Epidermal melanocyte (primary cell): ENCODE results near the gene ITGA2B.
"Not testable (repeated sequence)": the region's sequence is repeated elsewhere in the genome, so short reads cannot be mapped to it uniquely, and the experiment has no call there.

ENCODE experiments used
- DNase-seq: peaks from one replicate; pipeline ENCODE4 v3.0.0; 2011; ENCODE audit warnings: low spot score; ENCODE audit not compliant: insufficient read length

The ITGA2B gene

DNA sequence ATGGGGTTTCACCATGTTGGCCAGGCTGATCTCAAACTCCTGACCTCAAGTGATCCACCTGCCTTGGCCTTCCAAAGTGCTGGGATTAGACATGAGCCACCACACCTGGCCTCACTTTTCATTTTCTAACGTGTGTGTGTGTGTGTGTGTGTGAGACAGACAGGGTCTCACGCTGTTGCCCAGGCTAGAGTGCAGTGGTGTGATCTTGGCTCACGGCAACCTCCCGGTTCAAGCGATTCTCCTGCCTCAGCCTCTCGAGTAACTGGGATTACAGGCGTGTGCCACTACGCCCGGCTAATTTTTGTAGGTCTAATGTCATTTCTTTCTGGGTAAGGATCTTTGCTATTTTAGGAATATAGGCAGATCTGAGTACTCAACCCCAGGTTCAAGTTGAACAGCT is 4.7 kb upstream of the ITGA2B start:
- DNase-seq = not testable (repeated sequence)

DNA sequence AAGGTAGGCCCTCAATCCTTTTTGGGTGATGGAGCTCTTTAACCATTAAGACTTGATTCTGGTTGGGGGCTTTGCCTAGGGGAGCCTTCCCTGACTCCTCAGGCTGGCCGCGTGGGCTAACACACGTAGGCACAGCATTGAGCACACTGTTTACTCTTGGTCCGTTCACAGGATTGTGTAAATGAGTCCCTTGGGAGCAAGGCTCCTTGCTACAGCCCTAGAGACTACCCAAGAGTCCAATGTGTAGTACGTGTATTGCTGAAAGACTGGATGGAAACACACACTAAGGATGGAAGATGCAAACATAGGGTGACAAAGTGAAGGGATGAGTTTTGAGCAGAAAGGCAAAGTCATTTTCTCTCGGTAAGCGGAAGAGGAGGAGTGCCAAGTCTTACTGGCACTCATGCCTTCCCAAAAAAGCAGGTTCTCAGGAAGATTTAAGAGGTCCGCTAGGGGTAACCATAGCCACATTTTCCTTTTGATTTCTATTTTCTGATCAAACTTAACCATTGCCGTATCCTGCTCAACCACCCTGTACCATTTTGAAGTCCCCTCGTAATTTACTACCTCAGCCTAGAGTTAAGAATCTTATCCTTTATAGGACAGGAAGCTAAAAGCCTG is 911 bp upstream of the ITGA2B start:
- no peak for DNase-seq

DNA sequence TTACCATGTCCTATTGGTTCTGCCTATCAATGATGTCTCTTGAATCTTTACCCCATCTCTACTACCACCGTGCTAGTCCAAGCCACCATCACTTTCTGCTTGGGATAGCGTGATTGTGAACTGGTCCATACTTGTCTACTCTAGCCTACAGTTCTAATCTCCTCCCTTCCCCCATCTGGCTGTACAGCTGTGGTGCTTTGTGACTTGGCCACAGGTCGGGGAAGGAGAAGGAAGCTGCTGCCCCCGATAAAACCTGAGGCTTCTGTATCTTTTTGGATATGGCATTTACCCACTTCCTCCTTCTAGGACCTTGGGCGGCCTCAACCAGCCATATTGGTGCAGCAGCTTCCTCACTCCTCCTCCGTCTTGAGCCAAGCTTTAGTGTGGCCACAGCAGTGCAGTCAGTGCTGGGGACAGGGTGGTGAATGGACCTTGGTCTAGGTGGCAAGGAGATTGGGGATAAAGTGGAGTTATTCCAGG is 314 bp upstream of the ITGA2B start:
- no peak for DNase-seq

DNA sequence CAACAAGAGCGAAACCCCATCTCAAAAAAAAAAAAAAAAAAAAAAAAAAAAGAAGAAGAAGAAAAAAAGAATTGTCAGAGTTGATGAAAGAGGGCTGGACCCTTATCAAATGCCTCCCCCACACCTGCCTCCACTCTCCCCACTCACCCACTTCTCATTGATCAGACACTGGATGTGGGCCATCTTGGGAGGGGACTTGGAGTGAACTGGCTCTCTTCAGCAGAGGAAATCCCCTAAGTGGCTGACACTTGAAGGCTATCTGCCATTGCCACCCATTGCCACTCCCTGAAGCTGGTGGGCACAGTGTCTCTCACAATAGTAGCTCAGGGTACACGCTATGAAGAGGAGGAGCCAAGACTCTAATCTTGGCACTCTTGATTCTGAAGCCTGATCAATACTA is 1.6 kb downstream of the ITGA2B start:
- no peak for DNase-seq

DNA sequence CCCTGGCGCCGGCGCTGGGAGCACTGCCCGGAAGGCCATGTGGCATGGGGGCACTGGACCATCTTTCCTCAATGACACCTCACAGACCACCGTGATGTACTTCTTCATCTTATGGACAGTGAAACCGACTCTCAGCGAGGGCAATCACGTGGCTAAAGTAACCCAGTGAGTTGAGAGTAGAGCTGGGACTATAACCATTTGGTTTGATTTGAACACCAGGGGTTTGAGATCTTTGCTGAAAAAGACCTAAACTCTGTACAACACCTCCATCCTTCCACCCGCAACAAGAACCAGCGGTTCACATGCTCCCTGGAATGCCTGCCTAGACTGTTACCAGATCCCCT is 3.3 kb downstream of the ITGA2B start:
- no peak for DNase-seq

DNA sequence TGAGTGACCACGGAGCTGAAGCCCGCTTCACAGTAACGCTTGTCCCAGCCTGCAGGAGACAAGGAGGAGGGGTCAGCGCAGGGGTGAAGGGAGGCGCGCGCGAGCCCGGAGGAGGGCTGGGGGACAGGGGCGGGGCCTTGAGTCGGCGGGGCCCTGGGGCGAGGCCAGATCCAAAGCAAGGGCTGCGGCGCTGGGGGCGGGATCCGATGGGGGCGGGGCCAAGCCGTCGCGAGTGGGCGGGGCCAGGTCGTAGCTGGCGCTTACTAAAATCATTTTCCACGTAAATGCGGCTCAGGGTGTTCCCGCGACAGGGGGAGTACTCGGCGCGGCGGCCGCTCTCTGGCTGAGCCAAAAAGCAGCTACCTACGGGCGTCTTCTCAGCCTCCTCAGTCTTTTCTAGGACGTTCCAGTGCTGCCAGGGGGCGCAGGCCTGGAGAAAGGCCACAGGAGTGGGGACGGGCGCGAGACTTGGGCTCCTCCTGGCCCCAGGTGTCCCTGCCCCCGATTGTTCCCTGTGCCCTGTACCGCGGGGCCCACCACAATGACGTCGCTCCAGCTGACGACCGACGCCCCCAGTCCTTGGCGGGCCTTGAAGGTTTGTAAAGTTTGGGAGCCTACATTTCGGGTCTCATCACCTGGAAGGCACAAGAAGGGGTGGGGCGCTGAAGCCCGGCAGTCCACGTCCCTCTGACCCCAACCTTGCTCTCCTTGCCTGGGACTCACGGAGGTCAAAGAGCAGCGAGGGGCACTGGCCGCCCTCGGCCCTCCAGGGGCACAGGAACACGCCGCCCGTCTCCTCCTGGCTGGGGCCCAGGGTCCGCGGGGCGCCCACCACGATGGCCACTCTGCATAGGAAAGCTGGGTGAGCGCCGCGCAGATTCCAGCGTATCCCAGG is 3.9 kb downstream of the ITGA2B start:
- DNase-seq = peak; percentile 56

DNA sequence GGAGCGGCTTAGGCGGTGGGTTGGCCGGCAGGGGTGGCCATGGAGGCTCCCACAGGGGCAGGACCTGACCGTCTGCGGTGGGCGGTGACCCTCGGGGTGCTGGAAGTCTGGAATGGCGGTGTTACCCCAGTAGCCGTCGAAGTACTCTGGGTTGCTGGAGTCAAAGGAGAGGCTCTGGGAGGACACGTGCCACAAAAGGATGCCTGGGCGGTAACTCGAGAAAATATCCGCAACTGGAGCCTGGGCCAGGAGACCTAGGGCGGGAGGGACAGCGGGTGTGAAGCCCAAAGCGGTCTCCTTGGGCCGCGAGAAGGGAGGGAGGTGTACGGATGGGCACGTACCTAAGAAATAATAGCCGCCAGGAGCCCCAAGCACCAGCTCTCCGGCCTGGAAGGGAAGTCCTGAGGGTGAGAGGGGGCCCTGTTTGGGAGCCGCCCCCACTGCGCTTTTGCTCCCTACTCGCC is 4.6 kb downstream of the ITGA2B start:
- no peak for DNase-seq

DNA sequence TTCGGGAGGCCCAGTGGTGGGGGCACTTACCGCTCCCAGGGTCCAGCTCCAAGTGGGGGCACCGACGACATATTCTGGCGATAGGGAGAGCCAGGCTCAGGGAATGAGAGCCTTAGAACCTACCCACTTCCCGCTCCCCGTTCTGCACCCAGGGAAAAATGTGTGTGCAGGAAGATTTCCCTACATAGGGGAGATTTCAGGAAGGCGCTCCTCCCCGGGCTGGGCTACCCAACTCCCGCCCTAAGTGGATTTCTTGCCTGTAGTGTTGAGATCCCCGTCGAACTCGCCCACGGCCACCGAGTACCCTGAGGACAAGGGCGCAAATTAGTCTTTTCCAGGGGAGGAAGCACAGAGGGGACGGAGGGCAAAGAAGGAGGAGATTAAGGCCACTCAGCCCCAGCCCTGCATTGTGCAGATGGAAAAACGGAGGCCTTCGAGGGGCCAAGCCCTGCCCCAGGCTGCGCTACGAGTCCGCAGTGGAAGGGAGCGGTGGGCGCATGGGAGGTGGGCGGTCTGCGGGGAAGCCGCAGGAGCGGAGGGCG is 5.1 kb downstream of the ITGA2B start:
- DNase-seq = no peak

DNA sequence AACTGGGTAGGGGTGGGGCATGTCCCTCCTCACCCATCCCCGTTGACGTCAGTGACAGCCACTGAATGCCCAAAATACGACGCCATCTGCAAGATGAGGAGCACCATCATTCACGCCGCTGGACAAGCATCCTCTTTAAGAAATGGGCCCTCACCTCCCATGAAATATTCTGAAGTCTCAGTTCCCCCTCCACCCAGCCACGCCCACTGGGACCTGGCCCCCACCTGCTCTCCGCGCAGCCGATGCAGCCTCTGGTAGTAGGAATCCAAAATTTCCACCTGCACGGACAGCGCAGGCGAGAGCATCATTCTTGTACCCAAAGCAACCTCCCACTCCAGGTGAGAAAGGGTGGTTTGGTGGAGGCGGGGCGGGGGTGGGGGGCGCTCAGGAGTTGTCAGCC is 5.6 kb downstream of the ITGA2B start:
- DNase-seq = no peak

DNA sequence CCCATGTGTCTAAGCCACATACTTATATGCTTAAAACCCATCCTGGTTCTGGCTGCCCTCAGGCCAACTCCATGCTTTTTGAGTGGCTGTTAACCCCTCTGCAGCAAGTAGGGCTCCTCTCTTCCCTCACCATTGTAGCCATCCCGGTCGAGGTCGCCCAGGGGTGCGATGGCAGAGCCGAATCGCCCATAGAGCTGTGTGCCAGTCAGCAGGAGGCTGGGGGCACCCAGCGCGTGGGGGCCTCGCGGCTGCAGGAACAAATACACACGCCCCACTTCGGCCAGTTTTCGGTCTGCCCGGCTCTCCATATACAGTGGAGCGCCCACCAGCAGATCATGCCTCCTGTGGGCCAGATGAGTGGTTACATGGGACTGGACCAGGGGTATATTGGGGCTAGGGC is 6.1 kb downstream of the ITGA2B start:
- DNase-seq = no peak

DNA sequence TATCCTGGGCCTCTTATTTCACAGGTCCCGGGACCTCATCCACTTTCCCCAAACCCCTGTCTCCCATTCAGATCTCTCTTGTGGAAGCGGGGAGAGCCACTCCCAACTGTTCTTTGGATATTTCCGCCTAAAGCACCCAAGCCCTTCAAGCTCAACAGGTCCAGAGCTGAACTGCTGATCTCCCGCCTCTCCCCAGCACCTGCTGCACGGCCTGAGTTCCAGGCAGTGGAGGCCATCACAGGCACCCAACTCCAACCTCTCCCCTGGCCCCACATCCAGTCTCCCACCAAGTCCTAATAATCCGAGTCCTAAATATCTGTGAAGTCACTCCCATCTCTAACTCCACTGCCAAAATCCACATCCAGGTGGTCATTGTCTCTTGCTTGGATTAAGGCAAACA is 6.5 kb downstream of the ITGA2B start:
- DNase-seq = no peak

DNA sequence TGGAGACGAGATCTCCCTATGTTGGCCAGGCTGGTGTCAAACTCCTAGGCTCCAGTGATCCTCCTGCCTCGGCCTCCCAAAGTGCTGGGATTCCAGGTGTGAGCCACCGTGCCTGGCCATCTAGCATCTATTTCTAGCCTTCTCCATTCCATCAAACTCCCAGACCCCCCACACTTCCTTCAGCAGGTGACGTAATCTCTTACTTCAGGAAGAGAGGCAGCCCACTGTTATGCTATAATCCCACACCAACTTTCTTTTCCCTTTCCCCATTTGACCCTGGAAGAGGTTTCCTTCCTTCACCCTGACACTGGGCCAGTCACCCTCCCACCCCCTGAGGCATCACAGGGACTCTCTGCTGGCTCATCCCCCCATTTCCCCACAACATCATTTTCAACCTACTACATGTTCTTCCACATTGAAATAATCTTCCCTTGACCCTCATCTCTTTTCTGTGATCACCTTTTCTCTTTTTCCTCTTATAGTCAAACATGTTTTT is 7.6 kb downstream of the ITGA2B start:
- DNase-seq = no peak

DNA sequence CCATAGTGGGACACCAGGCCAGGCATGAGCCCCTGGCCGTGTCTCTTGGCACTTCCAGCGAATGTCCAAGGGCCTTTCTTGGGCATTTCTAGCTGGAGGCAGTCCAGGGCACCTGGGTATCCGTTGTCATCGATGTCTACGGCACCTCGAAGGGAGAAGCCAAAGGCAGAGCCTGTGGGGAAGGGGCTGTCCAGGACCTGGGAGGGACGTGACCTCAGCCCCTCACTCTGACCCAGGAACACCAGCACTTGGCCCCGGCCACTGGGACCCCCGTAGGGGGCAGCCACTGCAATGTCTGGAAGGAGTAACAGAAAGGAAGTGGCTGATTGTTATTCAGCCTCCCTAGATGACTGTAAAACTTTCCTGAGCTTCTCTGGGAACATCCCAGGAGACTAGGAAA is 8.7 kb downstream of the ITGA2B start:
- no peak for DNase-seq

DNA sequence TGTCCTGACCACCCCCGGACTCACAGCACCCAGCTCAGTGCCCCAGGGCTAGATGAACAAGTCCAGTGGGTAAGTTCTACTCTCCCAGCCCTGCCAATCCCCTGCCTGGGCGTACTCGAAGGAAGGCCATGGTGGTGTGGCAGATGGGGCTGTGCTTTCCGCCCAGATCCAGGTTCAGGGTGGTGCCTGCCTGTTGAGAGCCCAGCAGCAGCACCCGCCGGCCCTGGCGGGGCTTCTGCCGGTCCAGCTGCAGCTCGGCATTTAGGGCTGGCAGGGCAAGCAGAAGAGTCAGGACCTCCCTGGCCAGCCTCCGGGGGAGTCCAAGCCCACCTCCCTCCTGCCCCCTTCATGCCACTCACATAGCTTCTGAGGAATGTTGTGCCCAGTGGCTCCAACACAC is 9.6 kb downstream of the ITGA2B start:
- no peak for DNase-seq

DNA sequence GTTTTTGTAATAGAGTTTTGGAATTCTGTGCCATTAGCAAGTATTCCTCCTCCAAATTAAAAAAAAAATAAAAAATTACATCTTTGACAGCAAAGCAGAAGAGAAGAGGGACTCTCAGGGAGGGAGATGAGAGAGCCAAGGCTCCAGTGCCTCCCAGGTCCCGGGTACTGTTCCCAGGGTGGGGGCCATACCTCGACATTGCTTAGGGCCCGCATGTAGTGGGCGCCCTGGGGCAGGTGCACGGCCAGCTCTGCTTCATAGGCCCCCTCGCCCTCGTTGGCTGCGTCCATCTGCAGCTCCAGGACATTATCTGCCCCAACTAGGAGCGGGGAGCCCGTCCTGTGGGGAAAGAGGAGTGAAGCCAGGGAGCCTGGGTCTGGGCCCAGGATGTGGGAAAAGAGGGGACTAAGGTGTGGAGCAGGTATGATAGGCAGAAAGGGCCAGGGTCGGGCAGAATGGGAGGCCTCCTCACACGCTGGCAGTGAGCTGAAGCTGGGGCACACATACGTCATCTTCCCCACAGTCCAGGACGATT is 11.2 kb downstream of the ITGA2B start:
- DNase-seq = peak; percentile 3

DNA sequence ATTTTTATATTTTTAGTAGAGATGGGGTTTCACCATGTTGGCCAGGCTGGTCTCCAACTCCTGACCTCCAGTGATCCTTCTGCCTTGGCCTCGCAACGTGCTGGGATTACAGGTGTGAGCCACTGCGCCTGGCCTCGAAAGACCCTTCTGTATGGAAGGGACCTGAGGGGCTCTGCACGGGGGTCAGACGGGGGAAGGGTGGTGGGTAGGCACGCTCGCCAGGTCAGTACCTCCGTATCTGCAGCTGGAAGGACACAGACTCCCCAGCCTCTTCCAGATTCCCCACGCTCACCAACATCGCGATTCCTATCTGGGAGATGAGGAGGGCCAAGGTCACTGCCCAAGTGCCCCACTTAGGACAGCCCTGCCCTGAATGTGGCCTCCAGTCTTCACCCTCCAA is 12.7 kb downstream of the ITGA2B start:
- no peak for DNase-seq

DNA sequence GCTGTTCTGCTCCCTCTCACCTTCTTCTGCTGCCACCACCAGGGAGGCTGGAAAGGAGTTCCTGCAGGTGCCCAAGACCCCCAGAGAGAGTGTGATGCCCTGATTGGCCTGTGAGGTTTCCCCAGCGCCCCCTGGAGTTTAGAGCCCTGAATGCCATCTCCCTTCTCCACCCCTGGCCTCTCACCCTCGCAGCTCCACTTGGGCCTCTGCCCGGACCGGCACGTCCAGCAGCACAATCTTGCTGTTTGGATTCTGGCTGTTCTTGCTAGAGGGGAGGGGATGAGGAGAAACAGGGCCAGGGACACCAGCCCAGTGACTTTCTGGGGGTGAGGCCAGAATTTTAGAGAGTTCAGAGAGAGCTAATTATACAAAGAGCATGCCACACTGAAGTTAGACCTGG is 13.3 kb downstream of the ITGA2B start:
- DNase-seq = no peak

DNA sequence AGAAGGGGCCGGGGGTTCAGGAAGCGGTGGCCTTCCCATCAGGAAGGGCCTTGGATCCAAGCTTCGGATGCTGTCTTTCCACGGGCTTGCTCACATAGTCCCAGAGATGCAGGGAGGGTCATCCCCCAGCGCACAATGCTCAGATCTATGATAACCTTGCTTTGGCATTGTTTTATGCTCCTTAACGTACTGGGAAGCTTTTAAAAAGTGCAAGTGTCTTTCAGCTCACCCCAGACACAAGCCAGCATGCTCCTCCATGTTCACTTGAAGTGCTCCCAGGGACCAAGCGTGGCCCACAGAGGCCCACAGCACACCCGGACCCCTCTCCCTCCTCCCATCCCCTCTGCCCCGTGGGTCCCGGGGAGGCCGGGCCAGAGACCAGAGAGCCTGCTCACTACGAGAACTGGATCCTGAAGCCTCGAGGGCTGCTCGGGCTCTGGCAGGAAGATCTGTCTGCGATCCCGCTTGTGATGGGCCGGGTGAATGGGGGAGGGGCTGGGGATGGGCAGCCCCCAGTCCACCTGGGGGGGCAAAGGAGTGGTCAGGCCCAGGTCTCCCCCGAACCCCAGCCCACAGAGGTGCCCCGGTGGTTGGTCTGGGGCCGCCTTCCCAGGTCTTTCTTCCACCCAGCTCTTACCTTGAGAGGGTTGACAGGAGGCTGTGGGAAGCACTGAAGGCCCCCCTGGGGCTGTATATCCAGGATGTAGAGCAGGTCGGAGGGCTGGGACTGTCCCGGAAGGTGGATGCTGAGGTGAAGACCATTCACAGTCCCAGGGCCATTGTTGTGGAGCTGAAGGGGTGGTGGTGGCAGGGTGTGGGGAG is 14.0 kb downstream of the ITGA2B start:
- DNase-seq = no peak

DNA sequence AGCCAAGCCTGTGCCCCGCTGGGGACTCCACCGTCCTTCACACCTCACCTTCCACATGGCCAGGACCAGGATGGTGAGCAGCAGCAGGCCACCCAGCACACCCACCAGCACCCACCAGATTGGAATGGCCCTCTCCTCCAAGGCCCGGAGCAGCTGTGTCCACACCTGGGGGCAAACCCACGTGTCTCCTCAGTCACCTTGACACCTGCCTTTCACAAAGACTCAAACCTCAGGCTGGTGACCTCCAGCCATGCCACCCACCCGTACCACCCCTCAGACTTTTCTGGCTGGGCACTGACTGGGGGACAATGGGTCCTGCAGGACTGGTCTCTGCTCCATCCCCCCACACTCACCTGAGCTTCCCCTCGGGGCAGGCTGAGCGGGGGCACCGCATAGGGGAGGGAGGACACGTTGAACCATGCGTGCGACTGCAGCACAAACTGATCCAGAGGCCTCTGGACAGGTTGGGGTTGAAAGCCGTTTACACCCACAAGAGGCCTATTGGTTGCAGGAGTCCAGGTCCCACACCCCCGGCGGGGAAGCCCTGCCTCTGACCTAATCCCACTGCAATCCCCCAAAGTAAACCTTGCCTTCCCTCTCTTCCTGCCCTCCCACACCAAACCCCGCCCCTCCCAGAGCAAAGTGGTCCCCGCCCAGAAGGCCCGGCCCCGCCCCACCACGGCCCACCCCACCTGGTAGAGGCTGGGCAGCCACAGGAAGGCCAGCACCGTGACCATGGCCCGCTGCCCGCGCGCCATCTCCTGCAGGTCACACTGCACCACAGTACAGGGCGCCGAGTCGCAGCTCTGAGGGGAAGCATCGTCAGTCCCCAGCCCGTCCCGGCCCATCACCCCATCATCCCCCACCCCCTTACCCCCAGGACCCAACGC is 14.9 kb downstream of the ITGA2B start:
- no peak for DNase-seq

DNA sequence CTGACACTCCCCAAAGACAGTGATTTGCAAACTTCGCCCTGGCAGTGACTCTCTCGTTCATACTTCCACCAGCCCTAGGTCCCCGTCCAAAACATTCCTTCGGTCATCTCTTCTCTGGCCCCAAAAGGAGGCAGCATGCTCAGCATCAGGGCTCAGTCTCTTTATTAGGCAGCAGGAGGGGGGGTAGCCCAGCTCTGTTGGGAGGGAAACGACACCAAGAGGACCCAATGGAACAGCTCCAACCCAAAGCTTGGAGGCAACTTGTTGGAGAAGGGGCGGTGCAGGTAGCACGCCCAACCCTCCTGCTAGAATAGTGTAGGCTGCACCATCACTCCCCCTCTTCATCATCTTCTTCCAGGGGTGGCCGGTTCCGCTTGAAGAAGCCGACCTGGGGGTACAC is 17.4 kb downstream of the ITGA2B start:
- DNase-seq = no peak
